Nephron (organoid): ENCODE data around the gene ALDOA.
A peak's percentile ranks its signal among the peaks of the same experiment; 100 is the strongest.

Source experiments
- H3K27ac Mint-ChIP-seq, 3 experiments: 2 replicates each; pipeline ENCODE4 v1.8.0; 2020; ENCODE audit warnings: mixed read lengths in 3 of 3, mild to moderate bottlenecking in 2 of 3, moderate library complexity in 1 of 3
- H3K27me3 Mint-ChIP-seq: 2 replicates; pipeline ENCODE4 v1.8.0; 2021; ENCODE audit warnings: low read depth, mild to moderate bottlenecking, moderate library complexity, mixed read lengths
- H3K36me3 Mint-ChIP-seq: 2 replicates; pipeline ENCODE4 v1.8.0; 2020; ENCODE audit warnings: low read depth, mixed read lengths
- H3K4me1 Mint-ChIP-seq: 2 replicates; pipeline ENCODE4 v1.8.0; 2020; ENCODE audit warnings: mixed read lengths
- H3K4me3 Mint-ChIP-seq, 3 experiments: 2 replicates each; pipeline ENCODE4 v1.8.0; 2020; ENCODE audit warnings: mild to moderate bottlenecking in 3 of 3, mixed read lengths in 3 of 3, moderate library complexity in 2 of 3
- H3K9me3 Mint-ChIP-seq: 2 replicates; pipeline ENCODE4 v1.8.0; 2020; ENCODE audit warnings: mixed read lengths
- CTCF ChIP-seq, 3 experiments: fragments of 200-600 bp; sonication (generic); IDR thresholded peaks; one replicate each; pipeline ENCODE4 v1.5.0; 2021; ENCODE audit warnings: antibody characterized with exemption in 3 of 3; ENCODE audit not compliant: unreplicated experiment in 3 of 3

ALDOA gene

GRCh38 chr16:30117768-30118167 is 52.2 kb downstream of the ALDOA start:
- Mint-ChIP-seq H3K4me3 (no peak overlapping the region), H3K9me3 (no peaks in the 10 kb centered on the region), H3K4me1 (peaks cover 16% of the 10 kb centered on the region), H3K27me3 (peaks cover 7% of the 10 kb centered on the region), H3K36me3 (peaks cover 17% of the 10 kb centered on the region), H3K27ac (no peak overlapping the region)
- TF ChIP-seq CTCF (IDR thresholded peaks at IDR 0.05; ENCODE audit: unreplicated experiment in 3 of 3): no peak

- peaks cover 17% of the 10 kb centered on the region for H3K36me3 Mint-ChIP-seq
- peak overlapping the region; percentile 68 to 96 (median 80) for H3K27ac Mint-ChIP-seq
- H3K4me1 Mint-ChIP-seq: peaks cover 21% of the 10 kb centered on the region
- no peak for TF ChIP-seq CTCF (IDR thresholded peaks at IDR 0.05; ENCODE audit: unreplicated experiment in 3 of 3)
- H3K9me3 Mint-ChIP-seq: no peaks in the 10 kb centered on the region
- peak overlapping the region; percentile 51 to 80 (median 68) for H3K4me3 Mint-ChIP-seq
- no peaks in the 10 kb centered on the region for H3K27me3 Mint-ChIP-seq
These were observed 53.9 kb downstream of the ALDOA start for GRCh38 chr16:30119428-30119827.
